Measurements from ENCODE around the gene TMEM205.

The TMEM205 gene

DNA sequence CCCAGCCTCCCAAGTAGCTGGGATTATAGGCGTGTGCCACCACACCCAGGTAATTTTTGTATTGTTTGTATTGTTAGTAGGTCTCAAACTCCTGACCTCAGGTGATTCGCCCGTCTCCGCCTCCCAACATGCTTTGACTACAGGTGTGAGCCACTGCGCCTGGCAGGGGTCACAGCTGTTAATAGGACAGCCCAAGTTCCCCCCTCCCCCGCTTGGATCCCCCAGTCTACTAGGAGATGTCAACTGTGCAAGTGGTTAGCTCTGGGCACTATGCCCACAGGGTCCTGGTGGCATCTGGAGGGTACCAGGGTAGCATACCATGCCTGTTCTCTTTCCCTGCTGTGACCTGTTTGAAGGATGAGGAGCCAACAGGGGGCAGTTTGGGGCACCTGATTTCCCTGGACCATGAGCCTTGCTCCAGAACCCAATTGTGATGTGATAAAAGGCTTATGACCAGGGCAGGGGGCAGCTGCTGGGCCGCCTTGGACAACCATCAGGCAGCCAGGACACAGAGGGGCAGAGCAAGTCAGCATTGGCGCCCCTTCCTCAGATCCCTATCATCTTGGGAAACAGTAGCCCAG is 50.3 kb downstream of the TMEM205 start, which contains the start of gene TSPAN16:
Gene TSPAN16, plus strand, starts transcription at position 496 of the 581 bp plus-strand sequence. CDS start 138 bp downstream, outside the sequence.
- DNase-seq: no peak

DNA sequence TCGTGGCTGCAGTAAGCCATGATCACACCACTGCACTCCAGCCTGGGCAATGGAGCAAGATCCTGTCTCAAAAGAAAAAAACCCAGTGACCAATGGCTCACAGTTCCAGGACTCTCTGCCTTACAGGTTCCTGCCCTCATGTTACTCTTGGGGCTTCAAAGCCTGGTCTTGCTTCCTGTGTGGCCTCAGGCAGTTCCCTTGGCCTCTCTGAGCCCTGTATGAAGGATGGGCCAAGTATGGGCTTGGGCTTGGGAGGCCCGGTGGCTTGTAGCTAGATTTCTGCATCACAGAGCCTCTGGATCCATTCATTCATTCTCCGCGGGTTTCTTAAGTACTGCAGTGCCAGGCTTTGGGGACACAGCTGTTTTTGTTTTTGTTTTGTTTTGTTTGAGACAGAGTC is 50.9 kb downstream of the TMEM205 start:
- DNase-seq: no peak

DNA sequence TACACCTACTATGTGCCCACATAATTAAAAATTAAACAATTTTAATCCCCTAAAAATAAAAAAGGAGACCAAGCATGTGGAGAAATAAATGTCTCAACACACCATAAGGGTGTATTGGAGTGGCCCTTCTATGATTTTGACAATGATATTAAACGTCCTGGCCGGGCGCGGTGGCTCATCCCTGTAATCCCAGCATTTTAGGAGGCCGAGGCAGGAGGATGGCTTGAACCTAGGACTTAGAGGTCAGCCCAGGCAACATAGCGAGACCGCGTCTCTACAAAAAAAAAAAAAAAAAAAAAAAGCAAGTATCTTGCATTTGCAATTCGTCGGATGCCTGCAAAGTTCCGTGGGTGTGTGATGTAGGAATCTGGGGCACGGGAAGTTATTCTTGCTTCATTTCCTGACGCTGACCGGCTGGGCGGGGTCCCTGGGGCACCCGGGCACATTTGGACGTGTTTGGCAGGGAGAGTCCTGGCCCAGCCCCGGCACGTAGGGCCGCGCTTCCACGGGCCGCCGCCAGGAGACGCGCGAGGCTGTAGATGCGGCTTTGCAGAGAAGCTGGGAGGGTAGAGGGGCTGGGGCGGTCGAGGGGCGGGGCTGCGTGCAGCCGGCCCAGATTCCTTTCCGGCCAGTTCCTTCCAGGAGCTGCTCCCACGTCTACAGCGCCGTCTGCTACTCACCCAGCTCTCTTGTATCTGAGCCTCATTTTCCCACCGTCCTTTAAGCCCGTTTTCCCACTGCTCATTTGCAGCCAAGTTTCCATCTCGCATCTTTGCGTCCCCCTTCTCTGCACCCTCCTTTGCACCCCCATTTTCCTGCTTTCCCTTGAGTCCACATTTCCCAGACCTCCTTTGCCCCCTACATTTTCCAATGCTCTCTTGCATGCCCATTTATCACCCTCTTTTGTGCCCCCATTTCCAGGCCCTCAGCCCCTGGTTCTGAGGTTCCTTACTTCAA is 52.4 kb downstream of the TMEM205 start:
- peak; percentile 49 to 78 (median 70) for DNase-seq
